Kidney (tissue), 14 donors: ENCODE measurements around the gene MBOAT1. TPM values are rescaled to one million over a fixed set of nuclear protein-coding genes. Genes with fewer than 3 reads are reported as not detected.

Experiments
- DNase-seq, 5 donors: peaks; one replicate each; pipeline ENCODE4 v3.0.0-alpha.2; 2013 to 2020
- FAIRE-seq: peaks from 2 replicates; lab custom pipeline; 2012; peaks lifted over from hg19 to GRCh38; lab: Jason Lieb, UNC
- H3K27ac ChIP-seq, 2 donors: one replicate each; pipeline ENCODE4 v1.7.0; 2013; ENCODE audit warnings: low read depth in 2 of 2, low read length in 2 of 2, inconsistent platforms in 1 of 2
- H3K27me3 ChIP-seq: one replicate; pipeline ENCODE4 v1.7.1; 2013; ENCODE audit warnings: low read length, inconsistent platforms; ENCODE audit not compliant: control insufficient read depth, insufficient read depth
- H3K36me3 ChIP-seq, 3 donors: one replicate each; pipeline versions ENCODE4 v1.7.0 to v1.7.1; 2013; ENCODE audit warnings: low read length in 3 of 3, control low read depth in 1 of 3, inconsistent platforms in 1 of 3; ENCODE audit not compliant: insufficient read depth in 3 of 3, control insufficient read depth in 2 of 3
- H3K4me1 ChIP-seq, 3 donors: one replicate each; pipeline versions ENCODE4 v1.7.0 to v1.7.1; 2013; ENCODE audit warnings: low read length in 3 of 3, inconsistent platforms in 1 of 3, low read depth in 1 of 3; ENCODE audit not compliant: control insufficient read depth in 2 of 3, insufficient read depth in 2 of 3
- H3K4me3 ChIP-seq, 3 donors: one replicate each; pipeline versions ENCODE4 v1.7.0 to v1.8.1; 2013; ENCODE audit warnings: low read length in 3 of 3, control low read depth in 1 of 3, inconsistent platforms in 1 of 3
- H3K9ac ChIP-seq, 3 donors: one replicate each; pipeline versions ENCODE4 v1.7.0 to v1.7.1; 2013; ENCODE audit warnings: low read length in 3 of 3, control low read depth in 1 of 3, inconsistent platforms in 1 of 3
- H3K9me3 ChIP-seq, 3 donors: one replicate each; pipeline versions ENCODE4 v1.7.0 to v1.7.1; 2013; ENCODE audit warnings: low read length in 3 of 3, control low read depth in 1 of 3, inconsistent platforms in 1 of 3; ENCODE audit not compliant: control insufficient read depth in 2 of 3, insufficient read depth in 1 of 3
- CTCF ChIP-seq: IDR thresholded peaks from 3 replicates; pipeline ENCODE4 v1.5.1; 2012; ENCODE audit warnings: mild to moderate bottlenecking, moderate library complexity, borderline replicate concordance; ENCODE audit not compliant: insufficient read depth; ENCODE audit errors: extremely low read depth
- intact Hi-C: fragments of 100-400 bp; cut with DNase I; formaldehyde crosslinking; loops from one replicate; pipeline ENCODE4 v1.11.1; 2022
- polyA plus RNA-seq: library from polyadenylated mRNA; stranded (reverse); fragments of 350-450 nt; fragmentation: Illumina TruSeq; extraction: RNeasy Lipid Tissue Mini Kit (QIAGEN cat#74804); gene quantifications from one replicate; pipeline ENCODE4 v1.2.3, GENCODE V29; 2014; ENCODE audit warnings: low read depth, low replicate concordance; ENCODE audit not compliant: insufficient read depth
- total RNA-seq: library from RNA; stranded (reverse); fragmentation: NEBNext Ultra II Directional; extraction: Animal tissue kit (Norgen Biotek cat#: 25700); gene quantifications from one replicate; pipeline ENCODE4 v1.2.1, GENCODE V29; 2021
- donor health status: control.
- donor health status: control.
- donor health status: control.
- donor health status: control.
- donor health status: control.
- donor health status: DM: yes; HTN: yes; CAD: no.
- donor health status: Normal renal cell carcinoma (clear cell type).

MBOAT1 gene
- total and polyA plus RNA-seq, 2 donors from 2014 or later = 1.9 to 15.1 TPM

GRCh38 chr6:20160541-20161283 lies 51.6 kb downstream of the MBOAT1 start:
- no peak for DNase-seq
- Histone ChIP-seq H3K9me3 (no peaks in the 10 kb centered on the region), H3K27ac (no peak overlapping the region), H3K4me3 (no peak overlapping the region), H3K4me1 (no peaks in the 10 kb centered on the region), H3K27me3 (no peaks in the 10 kb centered on the region), H3K9ac (no peak overlapping the region), H3K36me3 (no peaks in the 10 kb centered on the region)
- intact Hi-C loops = no loop called here
- no peak for FAIRE-seq
- no peak for TF ChIP-seq CTCF

GRCh38 chr6:20159781-20160540 lies 52.3 kb downstream of the MBOAT1 start:
- DNase-seq = no peak

GRCh38 chr6:20159098-20159497 lies 53.2 kb downstream of the MBOAT1 start:
- Histone ChIP-seq H3K27me3 (no peaks in the 10 kb centered on the region), H3K4me3 (no peak overlapping the region), H3K4me1 (no peaks in the 10 kb centered on the region), H3K9ac (no peak overlapping the region), H3K36me3 (no peaks in the 10 kb centered on the region), H3K9me3 (no peaks in the 10 kb centered on the region), H3K27ac (no peak overlapping the region)
- FAIRE-seq (no peak), DNase-seq (no peak)
- intact Hi-C loops = no loop called here
- no peak for TF ChIP-seq CTCF

More at GRCh38 chr6:20159781-20160540, 52.3 kb downstream of the MBOAT1 start:
- no peak overlapping the region for H3K4me3 ChIP-seq
- TF ChIP-seq CTCF = no peak
- intact Hi-C loops = no loop called here
- no peak for FAIRE-seq
- no peaks in the 10 kb centered on the region for H3K9me3 ChIP-seq
- H3K36me3 ChIP-seq = no peaks in the 10 kb centered on the region
- H3K27ac ChIP-seq = no peak overlapping the region
- no peaks in the 10 kb centered on the region for H3K27me3 ChIP-seq
- no peaks in the 10 kb centered on the region for H3K4me1 ChIP-seq
- no peak overlapping the region for H3K9ac ChIP-seq
